ENCODE results near the gene ITGAL.

DNA sequence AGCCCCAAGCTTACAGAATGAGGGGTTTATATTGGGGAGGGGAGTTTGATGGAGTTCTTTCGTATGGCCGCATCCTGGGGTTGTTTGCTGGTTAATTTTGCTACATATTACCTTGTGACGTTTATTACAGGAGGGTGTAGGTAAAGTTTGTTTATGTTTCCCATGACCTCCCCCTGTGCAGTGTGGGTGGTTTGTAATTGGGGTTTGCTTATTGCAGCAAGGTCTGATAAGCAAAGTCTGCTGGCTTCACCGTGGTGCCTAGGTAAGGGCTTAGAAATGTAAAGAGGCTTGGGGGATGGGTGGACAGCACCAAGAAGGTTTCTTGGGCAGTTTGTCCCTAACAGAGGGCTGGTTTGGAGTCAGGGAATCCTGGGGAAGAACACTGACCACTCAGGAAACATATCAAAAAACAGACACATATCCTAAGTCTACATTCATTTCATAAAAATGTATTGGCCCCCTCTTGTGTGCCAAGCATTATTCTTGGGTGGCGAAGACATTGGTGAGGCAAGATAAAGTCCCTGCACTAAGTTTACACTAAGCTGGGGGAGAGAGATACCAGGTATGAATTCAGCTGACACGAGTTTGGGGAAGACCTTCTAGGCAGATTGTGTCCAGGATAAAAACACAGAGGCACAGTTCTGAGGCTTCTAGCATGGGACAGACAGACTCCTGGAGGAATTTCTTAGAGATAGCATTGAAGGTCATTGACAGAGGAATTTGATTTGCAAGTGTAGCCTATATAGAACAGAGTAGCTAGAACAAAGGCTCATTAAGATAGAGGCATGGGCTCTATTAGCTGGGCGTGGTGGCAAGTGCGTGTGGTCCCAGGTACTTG is 76.1 kb downstream of the ITGAL start:
- TF ChIP-seq, protein P1, sequence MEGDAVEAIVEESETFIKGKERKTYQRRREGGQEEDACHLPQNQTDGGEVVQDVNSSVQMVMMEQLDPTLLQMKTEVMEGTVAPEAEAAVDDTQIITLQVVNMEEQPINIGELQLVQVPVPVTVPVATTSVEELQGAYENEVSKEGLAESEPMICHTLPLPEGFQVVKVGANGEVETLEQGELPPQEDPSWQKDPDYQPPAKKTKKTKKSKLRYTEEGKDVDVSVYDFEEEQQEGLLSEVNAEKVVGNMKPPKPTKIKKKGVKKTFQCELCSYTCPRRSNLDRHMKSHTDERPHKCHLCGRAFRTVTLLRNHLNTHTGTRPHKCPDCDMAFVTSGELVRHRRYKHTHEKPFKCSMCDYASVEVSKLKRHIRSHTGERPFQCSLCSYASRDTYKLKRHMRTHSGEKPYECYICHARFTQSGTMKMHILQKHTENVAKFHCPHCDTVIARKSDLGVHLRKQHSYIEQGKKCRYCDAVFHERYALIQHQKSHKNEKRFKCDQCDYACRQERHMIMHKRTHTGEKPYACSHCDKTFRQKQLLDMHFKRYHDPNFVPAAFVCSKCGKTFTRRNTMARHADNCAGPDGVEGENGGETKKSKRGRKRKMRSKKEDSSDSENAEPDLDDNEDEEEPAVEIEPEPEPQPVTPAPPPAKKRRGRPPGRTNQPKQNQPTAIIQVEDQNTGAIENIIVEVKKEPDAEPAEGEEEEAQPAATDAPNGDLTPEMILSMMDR (conservative IDR thresholded peaks at IDR 0.05): no peak
- TF ChIP-seq ZFX (IDR thresholded peaks at IDR 0.05): no peak
